Parietal lobe (tissue), 2 donors: ENCODE results near the gene RTCA. TPM values are rescaled to one million over a fixed set of nuclear protein-coding genes. Genes with fewer than 3 reads are reported as not detected.

Experiments
- small RNA-seq: library from RNA; depleted of rRNA; stranded (forward); fragments of <200 nt; gene quantifications from one replicate; pipeline ENCODE3, GENCODE V24; 2014; ENCODE audit warnings: low replicate concordance
- total RNA-seq: library from RNA; depleted of rRNA; stranded (reverse); fragments of >200 nt; gene quantifications from one replicate; pipeline ENCODE4 v1.2.3, GENCODE V29; 2014

The RTCA gene
- total RNA-seq: 45.7 TPM

GRCh38 chr1:100265931-100266740 lies at the start of gene RTCA:
Gene RTCA (plus strand): TSS chr1:100266216. CDS start chr1:100266376, 160 bp downstream.

GRCh38 chr1:100249537-100250257 lies 16.3 kb upstream of the RTCA start, which contains the start of gene DBT:
Gene DBT (minus strand): TSS chr1:100249834. CDS start chr1:100249820, 14 bp downstream.

Small RNAs within 50 kb of the gene (small RNA-seq; reads per million reads assigned to genes)
- gene AL445928.1 (not detected), gene MIR553 (not detected)

Other genes starting within 250 kb of the RTCA start
- gene SASS6, start 133.3 kb upstream of the RTCA start, total RNA-seq: 5.6 TPM
- gene TRMT13, start 133.1 kb upstream of the RTCA start, total RNA-seq: 52.3 TPM
- 8.8 TPM for gene LRRC39, start 88.0 kb upstream of the RTCA start, total RNA-seq
- 9.4 TPM for gene DBT, start 16.4 kb upstream of the RTCA start, total RNA-seq
- 5.9 TPM for gene CDC14A, start 86.3 kb downstream of the RTCA start, total RNA-seq